HG02571 (cell line): ENCODE data around the gene SIRPG.
"Not testable (repeated sequence)": the region's sequence is repeated elsewhere in the genome, so short reads cannot be mapped to it uniquely, and the experiment has no call there.

ENCODE experiments used
- ATAC-seq: cut with Tn5 transposase; IDR thresholded peaks from one replicate; pipeline ENCODE4 v1.9.1; 2021; ENCODE audit warnings: mild to moderate bottlenecking, moderate library complexity; ENCODE audit not compliant: unreplicated experiment

Gene SIRPG

GRCh38 chr20:1657556-1658334, at the start of gene SIRPG:
Gene SIRPG (minus strand): TSS chr20:1657779. CDS start chr20:1657714, 65 bp downstream.
- no peak for ATAC-seq

GRCh38 chr20:1706887-1707286, 49.3 kb upstream of the SIRPG start:
- not testable (repeated sequence) for ATAC-seq

GRCh38 chr20:1706079-1706478, 48.5 kb upstream of the SIRPG start:
- no peak for ATAC-seq

GRCh38 chr20:1702855-1703254, 45.3 kb upstream of the SIRPG start:
- no peak for ATAC-seq

GRCh38 chr20:1702328-1702727, 44.7 kb upstream of the SIRPG start:
- no peak for ATAC-seq

GRCh38 chr20:1700990-1701389, 43.4 kb upstream of the SIRPG start:
- no peak for ATAC-seq

- no peak for ATAC-seq
These were observed 40.0 kb upstream of the SIRPG start for GRCh38 chr20:1697592-1697991.

- ATAC-seq = no peak
These were observed 39.1 kb upstream of the SIRPG start for GRCh38 chr20:1696521-1697209.

- ATAC-seq = no peak
These were observed 37.1 kb upstream of the SIRPG start for GRCh38 chr20:1694672-1695071.

- no peak for ATAC-seq
These were observed 35.8 kb upstream of the SIRPG start for GRCh38 chr20:1693427-1693826.

GRCh38 chr20:1689721-1690120, 32.1 kb upstream of the SIRPG start:
- ATAC-seq = no peak

- no peak for ATAC-seq
These were observed 31.4 kb upstream of the SIRPG start for GRCh38 chr20:1688886-1689538.

GRCh38 chr20:1687053-1687452, 29.5 kb upstream of the SIRPG start:
- no peak for ATAC-seq

- no peak for ATAC-seq
These were observed 28.7 kb upstream of the SIRPG start for GRCh38 chr20:1686151-1686748.

- ATAC-seq = no peak
These were observed 27.9 kb upstream of the SIRPG start for GRCh38 chr20:1685304-1686052.

GRCh38 chr20:1684872-1685271, 27.3 kb upstream of the SIRPG start:
- ATAC-seq = no peak

GRCh38 chr20:1676650-1677049, 19.1 kb upstream of the SIRPG start:
- no peak for ATAC-seq

- ATAC-seq = no peak
These were observed 17.6 kb upstream of the SIRPG start for GRCh38 chr20:1674990-1675780.

GRCh38 chr20:1674361-1674760, 16.8 kb upstream of the SIRPG start:
- no peak for ATAC-seq

GRCh38 chr20:1673424-1673823, 15.8 kb upstream of the SIRPG start:
- no peak for ATAC-seq
